Chondrocyte (in vitro differentiated cells): ENCODE measurements around the gene SLFN11. TPM values are rescaled to one million over a fixed set of nuclear protein-coding genes. Genes with fewer than 3 reads are reported as not detected.
A peak's percentile ranks its signal among the peaks of the same experiment; 100 is the strongest.

Experiments used
- DNase-seq: peaks from one replicate; pipeline ENCODE4 v3.0.0; 2021; ENCODE audit warnings: mixed read lengths, low spot score
- H3K27ac Mint-ChIP-seq: one replicate; pipeline ENCODE4 v1.8.0; 2021; ENCODE audit warnings: mild to moderate bottlenecking, moderate library complexity, mixed read lengths; ENCODE audit not compliant: unreplicated experiment
- H3K27me3 Mint-ChIP-seq: 2 replicates; pipeline ENCODE4 v1.8.0; 2021; ENCODE audit warnings: low read depth, mixed read lengths
- H3K36me3 Mint-ChIP-seq: 2 replicates; pipeline ENCODE4 v1.8.0; 2021; ENCODE audit warnings: low read depth, mixed read lengths
- H3K4me1 Mint-ChIP-seq: 2 replicates; pipeline ENCODE4 v1.8.0; 2021; ENCODE audit warnings: low read depth, mild to moderate bottlenecking, mixed read lengths
- H3K4me3 Mint-ChIP-seq: one replicate; pipeline ENCODE4 v1.8.0; 2021; ENCODE audit warnings: mild to moderate bottlenecking, moderate library complexity, mixed read lengths; ENCODE audit not compliant: unreplicated experiment
- H3K9me3 Mint-ChIP-seq: 2 replicates; pipeline ENCODE4 v1.8.0; 2021; ENCODE audit warnings: low read depth, mixed read lengths
- CTCF ChIP-seq: fragments of 200-600 bp; sonication (generic); IDR thresholded peaks from 2 replicates; pipeline ENCODE4 v1.5.0; 2021; ENCODE audit warnings: antibody characterized with exemption, mild to moderate bottlenecking, moderate library complexity
- total RNA-seq: library from RNA; stranded (reverse); gene quantifications from 3 replicates; pipeline ENCODE4 v1.2.1, GENCODE V29; 2021

Gene SLFN11
- total RNA-seq, 1 donor from 2014 or later = 18.2 TPM

- Mint-ChIP-seq H3K27me3 (peaks cover 42% of the 10 kb centered on the region), H3K4me1 (peaks cover 20% of the 10 kb centered on the region), H3K4me3 (no peak overlapping the region), H3K27ac (no peak overlapping the region), H3K9me3 (peaks cover 20% of the 10 kb centered on the region), H3K36me3 (peaks cover 3% of the 10 kb centered on the region)
- DNase-seq = no peak
- TF ChIP-seq CTCF = no peak
Observed at GRCh38 chr17:35377706-35378105, 4.3 kb upstream of the SLFN11 start.

GRCh38 chr17:35377068-35377467, 3.6 kb upstream of the SLFN11 start:
- Mint-ChIP-seq H3K4me1 (peaks cover 20% of the 10 kb centered on the region), H3K36me3 (peaks cover 3% of the 10 kb centered on the region), H3K4me3 (no peak overlapping the region), H3K27me3 (peaks cover 39% of the 10 kb centered on the region), H3K9me3 (peaks cover 15% of the 10 kb centered on the region), H3K27ac (no peak overlapping the region)
- DNase-seq = no peak
- TF ChIP-seq CTCF = no peak

- no peak overlapping the region for H3K27ac Mint-ChIP-seq
- peaks cover 27% of the 10 kb centered on the region for H3K4me1 Mint-ChIP-seq
- H3K9me3 Mint-ChIP-seq = peaks cover 14% of the 10 kb centered on the region
- H3K27me3 Mint-ChIP-seq = peaks cover 40% of the 10 kb centered on the region
- H3K36me3 Mint-ChIP-seq = peaks cover 3% of the 10 kb centered on the region
- no peak for DNase-seq
- no peak overlapping the region for H3K4me3 Mint-ChIP-seq
- no peak for TF ChIP-seq CTCF
Observed at GRCh38 chr17:35376245-35376644, 2.8 kb upstream of the SLFN11 start.

- no peak for DNase-seq
- TF ChIP-seq CTCF = no peak
- H3K9me3 Mint-ChIP-seq = peaks cover 26% of the 10 kb centered on the region
- peaks cover 7% of the 10 kb centered on the region for H3K36me3 Mint-ChIP-seq
- peaks cover 51% of the 10 kb centered on the region for H3K27me3 Mint-ChIP-seq
- peaks cover 29% of the 10 kb centered on the region for H3K4me1 Mint-ChIP-seq
- peak overlapping the region; percentile 99 for H3K27ac Mint-ChIP-seq
- peak overlapping the region; percentile 91 for H3K4me3 Mint-ChIP-seq
Observed at GRCh38 chr17:35374766-35375344, 1.4 kb upstream of the SLFN11 start.

GRCh38 chr17:35373984-35374765, 754 bp upstream of the SLFN11 start:
- H3K36me3 Mint-ChIP-seq = peaks cover 10% of the 10 kb centered on the region

More at GRCh38 chr17:35373984-35374765, 754 bp upstream of the SLFN11 start:
- DNase-seq = no peak
- peaks cover 29% of the 10 kb centered on the region for H3K4me1 Mint-ChIP-seq
- peaks cover 28% of the 10 kb centered on the region for H3K9me3 Mint-ChIP-seq
- peaks cover 56% of the 10 kb centered on the region for H3K27me3 Mint-ChIP-seq
- no peak for TF ChIP-seq CTCF
- H3K4me3 Mint-ChIP-seq = peak overlapping the region; percentile 91
- peak overlapping the region; percentile 99 for H3K27ac Mint-ChIP-seq
